Measurements from ENCODE around the gene CDC40.
"Not testable (repeated sequence)": the region's sequence is repeated elsewhere in the genome, so short reads cannot be mapped to it uniquely, and the experiment has no call there.

Gene CDC40

GRCh38 chr6:110232450-110232849, 52.2 kb downstream of the CDC40 start:
- no peak for DNase-seq (ENCODE audit: low read depth)
- H3K4me3 ChIP-seq (ENCODE audit: low read depth, low read length) = no peak overlapping the region
- TF ChIP-seq POLR2A (IDR thresholded peaks at IDR 0.05; ENCODE audit: extremely low read depth, insufficient read length) (no peak), MYC (IDR thresholded peaks at IDR 0.05; ENCODE audit: low read depth, low read length) (no peak), CTCF (IDR thresholded peaks at IDR 0.05; ENCODE audit: low read depth, low read length) (no peak), MAX (IDR thresholded peaks at IDR 0.05; ENCODE audit: low read depth, low read length) (no peak)

- DNase-seq (ENCODE audit: low read depth) = peak; percentile 32
- TF ChIP-seq MAX (IDR thresholded peaks at IDR 0.05; ENCODE audit: low read depth, low read length) (no peak), CTCF (IDR thresholded peaks at IDR 0.05; ENCODE audit: low read depth, low read length) (no peak), MYC (IDR thresholded peaks at IDR 0.05; ENCODE audit: low read depth, low read length) (no peak), POLR2A (IDR thresholded peaks at IDR 0.05; ENCODE audit: extremely low read depth, insufficient read length) (no peak)
- no peak overlapping the region for H3K4me3 ChIP-seq (ENCODE audit: low read depth, low read length)
Measured at GRCh38 chr6:110233770-110234374, 53.6 kb downstream of the CDC40 start.

DNA sequence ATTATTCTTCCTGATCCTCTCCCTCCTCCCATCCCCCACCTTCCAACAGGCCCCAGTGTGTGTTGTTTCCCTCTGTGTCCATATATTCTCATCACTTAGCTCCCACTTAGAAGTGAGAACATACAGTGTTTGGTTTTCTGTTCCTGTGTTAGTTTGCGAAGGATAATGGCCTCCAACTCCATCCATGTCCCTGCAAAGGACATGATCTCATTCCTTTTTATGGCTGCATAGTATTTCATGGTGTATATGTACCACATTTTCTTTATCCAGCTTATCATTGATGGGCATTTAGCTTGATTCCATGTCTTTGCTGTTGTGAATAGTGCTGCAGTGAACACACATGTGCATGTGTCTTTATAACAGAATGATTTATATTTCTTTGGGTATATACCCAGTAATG, 55.8 kb downstream of the CDC40 start:
- not testable (repeated sequence) for H3K4me3 ChIP-seq (ENCODE audit: low read depth, low read length); DNase-seq (ENCODE audit: low read depth)

DNA sequence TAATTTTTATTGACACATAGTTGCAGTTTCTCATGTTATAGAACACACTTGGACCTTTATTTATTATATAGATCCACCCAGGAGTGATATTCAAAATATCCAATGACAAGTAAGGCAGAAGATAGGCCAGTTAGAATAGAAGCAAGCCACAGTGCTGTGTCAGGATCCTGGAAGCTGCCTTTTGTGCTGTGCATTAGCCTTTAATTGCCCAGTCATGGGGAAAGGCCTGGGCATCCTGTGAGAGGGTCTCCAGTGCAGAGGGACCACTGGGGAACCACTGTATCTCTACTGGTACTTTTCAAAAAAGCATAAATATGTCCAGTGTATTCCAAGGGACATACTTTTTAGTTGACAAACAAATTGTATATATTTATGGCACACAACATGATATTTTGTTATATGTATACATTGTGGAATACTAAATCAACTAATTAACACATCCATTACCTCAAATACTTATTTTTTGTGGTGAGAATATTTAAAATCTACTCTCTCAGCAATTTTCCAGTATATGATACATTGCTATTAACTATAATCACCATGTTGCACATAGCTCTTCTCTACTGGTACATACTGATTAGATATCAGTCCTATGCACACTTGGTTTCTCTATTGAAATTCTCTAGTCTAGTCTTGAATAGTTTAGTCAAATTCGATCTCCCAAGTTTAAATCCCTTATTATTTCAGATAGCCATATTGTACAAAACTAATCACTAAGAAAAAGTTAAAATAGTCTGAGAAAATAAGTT, 59.5 kb downstream of the CDC40 start:
- DNase-seq (ENCODE audit: low read depth) = no peak
- no peak overlapping the region for H3K4me3 ChIP-seq (ENCODE audit: low read depth, low read length)
- no peak for TF ChIP-seq MYC (IDR thresholded peaks at IDR 0.05; ENCODE audit: low read depth, low read length)
- no peak for TF ChIP-seq CTCF (IDR thresholded peaks at IDR 0.05; ENCODE audit: low read depth, low read length)
- no peak for TF ChIP-seq POLR2A (IDR thresholded peaks at IDR 0.05; ENCODE audit: extremely low read depth, insufficient read length)
- TF ChIP-seq MAX (IDR thresholded peaks at IDR 0.05; ENCODE audit: low read depth, low read length) = no peak

GRCh38 chr6:110244621-110245020, 64.4 kb downstream of the CDC40 start:
- not testable (repeated sequence) for DNase-seq (ENCODE audit: low read depth); H3K4me3 ChIP-seq (ENCODE audit: low read depth, low read length)

GRCh38 chr6:110246378-110246777, 66.2 kb downstream of the CDC40 start:
- no peak for TF ChIP-seq MAX (IDR thresholded peaks at IDR 0.05; ENCODE audit: low read depth, low read length)
- TF ChIP-seq POLR2A (IDR thresholded peaks at IDR 0.05; ENCODE audit: extremely low read depth, insufficient read length) = no peak
- no peak for TF ChIP-seq MYC (IDR thresholded peaks at IDR 0.05; ENCODE audit: low read depth, low read length)
- no peak for TF ChIP-seq CTCF (IDR thresholded peaks at IDR 0.05; ENCODE audit: low read depth, low read length)
- DNase-seq (ENCODE audit: low read depth) = no peak

More at GRCh38 chr6:110246378-110246777, 66.2 kb downstream of the CDC40 start:
- H3K4me3 ChIP-seq (ENCODE audit: low read depth, low read length) = no peak overlapping the region
